ENCODE data around the gene ESRRG. TPM values are rescaled to one million over a fixed set of nuclear protein-coding genes. Genes with fewer than 3 reads are reported as not detected.
"Not testable (repeated sequence)": the region's sequence is repeated elsewhere in the genome, so short reads cannot be mapped to it uniquely, and the experiment has no call there.

Gene ESRRG
- total RNA-seq, 1 experiment from 2014 or later, result not detected

- Histone ChIP-seq H3K4me3 (no peak overlapping the region), H3K27ac (no peak overlapping the region), H3K36me3 (no peaks in the 10 kb centered on the region), H3K9me3 (replicated peaks) (no peaks in the 10 kb centered on the region), H3K4me1 (replicated peaks) (no peaks in the 10 kb centered on the region), H3K27me3 (replicated peaks) (no peaks in the 10 kb centered on the region)
- no peak for DNase-seq (ENCODE audit: low read depth in 1 of 2, low spot score in 2 of 2)
Measured at GRCh38 chr1:216731562-216731961, 8.3 kb upstream of the ESRRG start.

GRCh38 chr1:216726435-216726834, 3.2 kb upstream of the ESRRG start:
- H3K27me3 ChIP-seq (replicated peaks), result peaks cover 19% of the 10 kb centered on the region
- H3K4me3 ChIP-seq, result no peak overlapping the region
- no peaks in the 10 kb centered on the region for H3K36me3 ChIP-seq
- H3K27ac ChIP-seq, result no peak overlapping the region
- H3K4me1 ChIP-seq (replicated peaks), result no peaks in the 10 kb centered on the region
- no peaks in the 10 kb centered on the region for H3K9me3 ChIP-seq (replicated peaks)
- DNase-seq (ENCODE audit: low read depth in 1 of 2, low spot score in 2 of 2), result no peak

DNA sequence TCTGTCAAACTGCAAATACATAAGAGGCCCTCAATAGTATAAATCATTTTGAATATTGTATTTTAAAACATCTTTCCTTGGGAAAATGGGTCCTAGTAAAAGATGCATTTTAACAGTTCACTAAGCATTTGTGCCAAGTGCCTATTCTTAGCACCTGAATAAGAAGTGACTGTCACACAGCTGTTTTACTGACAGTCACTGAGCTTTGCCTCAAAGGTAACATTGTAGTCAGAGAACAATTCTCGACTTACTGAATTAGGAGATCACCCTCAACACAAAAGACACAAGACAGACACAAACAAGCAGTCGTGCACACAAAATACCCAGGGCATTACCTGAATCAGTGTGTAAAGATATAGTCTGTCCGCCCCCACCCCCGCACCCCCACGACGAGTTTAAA, 408 bp downstream of the ESRRG start:
- Histone ChIP-seq H3K36me3 (no peaks in the 10 kb centered on the region), H3K9me3 (replicated peaks) (no peaks in the 10 kb centered on the region), H3K27me3 (replicated peaks) (peaks cover 26% of the 10 kb centered on the region), H3K4me1 (replicated peaks) (no peaks in the 10 kb centered on the region), H3K27ac (no peak overlapping the region), H3K4me3 (no peak overlapping the region)
- DNase-seq (ENCODE audit: low read depth in 1 of 2, low spot score in 2 of 2), result no peak

GRCh38 chr1:216721863-216722262, 1.4 kb downstream of the ESRRG start:
- no peak overlapping the region for H3K4me3 ChIP-seq
- no peaks in the 10 kb centered on the region for H3K36me3 ChIP-seq
- no peak overlapping the region for H3K27ac ChIP-seq
- no peak for DNase-seq (ENCODE audit: low read depth in 1 of 2, low spot score in 2 of 2)
- peaks cover 26% of the 10 kb centered on the region for H3K27me3 ChIP-seq (replicated peaks)
- no peaks in the 10 kb centered on the region for H3K9me3 ChIP-seq (replicated peaks)
- H3K4me1 ChIP-seq (replicated peaks), result no peaks in the 10 kb centered on the region

DNA sequence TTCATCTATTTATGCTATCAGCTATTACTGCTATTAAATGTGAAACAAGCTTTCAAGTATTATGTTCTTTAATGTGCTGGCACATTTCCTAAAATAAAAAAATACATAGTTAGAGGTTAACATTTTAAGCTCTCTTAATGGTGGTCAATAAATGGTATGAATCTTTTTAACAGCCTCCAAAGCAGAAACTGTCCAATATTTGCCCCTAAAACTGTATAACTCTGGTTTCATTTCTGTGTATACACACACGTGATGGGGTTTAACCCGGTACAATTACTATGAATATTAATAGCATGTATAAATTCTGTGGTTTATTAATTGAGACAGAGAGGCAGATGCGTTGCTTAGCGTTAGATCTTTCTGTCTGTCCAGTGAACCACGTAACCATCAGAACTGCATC, 2.2 kb downstream of the ESRRG start:
- Histone ChIP-seq H3K27me3 (replicated peaks) (peaks cover 22% of the 10 kb centered on the region), H3K36me3 (no peaks in the 10 kb centered on the region), H3K4me3 (no peak overlapping the region), H3K9me3 (replicated peaks) (no peaks in the 10 kb centered on the region), H3K4me1 (replicated peaks) (no peaks in the 10 kb centered on the region), H3K27ac (no peak overlapping the region)
- no peak for DNase-seq (ENCODE audit: low read depth in 1 of 2, low spot score in 2 of 2)

GRCh38 chr1:216711712-216712111, 11.5 kb downstream of the ESRRG start:
- no peaks in the 10 kb centered on the region for H3K36me3 ChIP-seq
- no peak overlapping the region for H3K27ac ChIP-seq
- H3K9me3 ChIP-seq (replicated peaks), result no peaks in the 10 kb centered on the region
- no peak for DNase-seq (ENCODE audit: low read depth in 1 of 2, low spot score in 2 of 2)
- no peak overlapping the region for H3K4me3 ChIP-seq
- H3K27me3 ChIP-seq (replicated peaks), result peaks cover 2% of the 10 kb centered on the region; the same call in 1 of the 2 replicates
- H3K4me1 ChIP-seq (replicated peaks), result no peaks in the 10 kb centered on the region

DNA sequence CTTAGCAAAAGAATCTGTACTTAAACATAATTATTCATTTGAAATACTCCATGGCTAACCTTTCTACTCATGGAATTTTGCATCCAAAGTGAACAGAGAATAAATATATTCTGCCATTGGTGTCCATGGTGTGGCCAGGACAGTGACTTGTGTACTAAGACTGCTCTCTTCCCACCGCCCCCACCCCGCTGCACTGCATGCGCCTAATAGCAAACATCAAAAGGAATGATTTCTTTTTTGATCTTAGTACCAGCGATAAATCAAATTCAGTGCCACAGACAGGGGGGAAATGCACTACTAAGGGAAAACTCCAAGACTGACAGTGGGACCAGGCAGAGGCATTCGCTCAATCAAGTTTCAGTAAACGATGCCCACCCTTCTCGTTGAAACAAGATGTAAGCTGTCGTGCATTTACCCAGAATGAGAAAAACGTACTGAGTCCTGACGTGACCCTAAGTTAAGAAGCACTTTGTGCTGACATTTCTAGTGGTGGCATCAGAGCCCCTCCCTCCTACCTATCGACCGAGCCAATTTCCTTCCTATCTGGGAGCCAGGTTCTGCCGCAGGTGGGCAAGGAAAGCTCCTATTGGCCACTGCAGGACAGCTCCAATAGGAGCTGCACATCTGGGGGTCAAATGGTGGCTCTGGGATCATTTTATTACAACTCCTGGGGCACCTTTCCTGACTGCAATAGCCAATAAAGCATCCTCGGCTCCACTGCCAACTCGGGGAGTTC, 12.5 kb downstream of the ESRRG start:
- Histone ChIP-seq H3K9me3 (replicated peaks) (no peaks in the 10 kb centered on the region), H3K27ac (no peak overlapping the region), H3K27me3 (replicated peaks) (peaks cover 2% of the 10 kb centered on the region; the same call in 1 of the 2 replicates), H3K36me3 (no peaks in the 10 kb centered on the region), H3K4me1 (replicated peaks) (no peaks in the 10 kb centered on the region), H3K4me3 (no peak overlapping the region)
- no peak for DNase-seq (ENCODE audit: low read depth in 1 of 2, low spot score in 2 of 2)

DNA sequence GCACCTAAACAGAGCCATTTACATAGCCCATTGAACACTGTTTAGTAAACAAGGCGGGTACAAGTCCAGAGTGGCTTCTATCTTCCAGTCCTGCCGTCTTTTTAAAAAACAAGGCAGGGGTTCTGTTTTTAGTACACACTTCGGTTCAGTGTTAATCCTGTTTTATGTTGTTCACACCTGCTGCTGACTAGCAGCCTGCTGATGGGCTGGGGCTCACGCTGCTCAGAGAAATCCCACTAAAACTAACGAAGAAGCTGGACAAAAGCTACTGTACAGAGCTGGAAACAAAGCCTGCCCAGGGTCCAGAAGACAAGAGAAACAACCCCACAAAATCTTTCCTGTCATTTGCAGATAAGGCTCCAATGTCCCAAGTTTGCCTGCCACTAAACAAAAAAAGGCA, 13.2 kb downstream of the ESRRG start:
- no peaks in the 10 kb centered on the region for H3K36me3 ChIP-seq
- H3K27me3 ChIP-seq (replicated peaks), result peaks cover 2% of the 10 kb centered on the region; the same call in 1 of the 2 replicates
- no peak overlapping the region for H3K4me3 ChIP-seq
- H3K9me3 ChIP-seq (replicated peaks), result no peaks in the 10 kb centered on the region
- no peak for DNase-seq (ENCODE audit: low read depth in 1 of 2, low spot score in 2 of 2)
- no peaks in the 10 kb centered on the region for H3K4me1 ChIP-seq (replicated peaks)
- H3K27ac ChIP-seq, result no peak overlapping the region

DNA sequence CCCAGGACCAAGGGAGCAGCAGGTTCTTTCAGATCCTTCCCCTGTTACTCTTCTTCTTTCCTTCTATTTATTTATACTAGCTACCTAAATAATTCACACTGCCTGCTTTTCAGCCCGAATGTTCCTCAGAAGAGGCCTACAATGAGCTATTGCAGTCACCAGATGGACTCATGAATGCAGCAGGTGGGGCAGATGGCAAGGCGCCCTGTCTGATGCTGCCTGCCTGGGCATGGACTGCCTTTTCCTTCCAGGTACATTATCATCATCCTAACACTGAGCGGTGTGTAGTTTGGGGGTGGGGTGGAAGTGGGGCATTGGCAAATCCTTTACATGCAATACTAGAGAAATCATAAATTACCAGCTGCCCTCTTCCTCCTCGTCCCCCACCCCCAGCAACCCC, 17.6 kb downstream of the ESRRG start:
- no peaks in the 10 kb centered on the region for H3K4me1 ChIP-seq (replicated peaks)
- H3K27ac ChIP-seq, result no peak overlapping the region
- no peaks in the 10 kb centered on the region for H3K9me3 ChIP-seq (replicated peaks)
- no peaks in the 10 kb centered on the region; the same call in 1 of the 2 replicates for H3K27me3 ChIP-seq (replicated peaks)
- H3K36me3 ChIP-seq, result no peaks in the 10 kb centered on the region
- no peak for DNase-seq (ENCODE audit: low read depth in 1 of 2, low spot score in 2 of 2)
- H3K4me3 ChIP-seq, result no peak overlapping the region

- H3K9me3 ChIP-seq (replicated peaks); DNase-seq (ENCODE audit: low read depth in 1 of 2, low spot score in 2 of 2); H3K36me3 ChIP-seq; H3K4me1 ChIP-seq (replicated peaks); H3K27ac ChIP-seq; H3K4me3 ChIP-seq; H3K27me3 ChIP-seq (replicated peaks): not testable (repeated sequence)
Measured at GRCh38 chr1:216704065-216704464, 19.2 kb downstream of the ESRRG start.

DNA sequence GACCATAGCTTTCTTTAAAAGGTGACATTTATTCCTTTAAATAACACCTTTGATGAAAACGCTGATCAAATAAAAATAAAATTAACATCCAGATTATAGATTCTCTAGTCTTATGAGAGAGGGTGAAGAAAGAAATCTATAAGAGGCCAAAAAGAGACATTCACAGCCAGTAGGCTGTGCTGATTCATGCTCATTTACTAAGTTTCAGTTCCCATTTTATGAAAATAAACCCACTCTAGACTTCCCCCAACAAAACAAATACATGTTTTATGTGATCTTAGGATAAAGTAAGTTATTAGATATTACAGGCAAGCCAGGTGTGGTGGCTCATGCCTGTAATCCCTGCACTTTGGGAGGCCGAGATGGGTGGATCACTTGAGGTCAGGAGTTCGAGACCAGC, 21.1 kb downstream of the ESRRG start:
- Histone ChIP-seq H3K36me3 (no peaks in the 10 kb centered on the region), H3K4me1 (replicated peaks) (no peaks in the 10 kb centered on the region), H3K27me3 (replicated peaks) (no peaks in the 10 kb centered on the region), H3K27ac (no peak overlapping the region), H3K4me3 (no peak overlapping the region), H3K9me3 (replicated peaks) (no peaks in the 10 kb centered on the region)
- no peak for DNase-seq (ENCODE audit: low read depth in 1 of 2, low spot score in 2 of 2)

- H3K27ac ChIP-seq, result no peak overlapping the region
- no peak overlapping the region for H3K4me3 ChIP-seq
- no peaks in the 10 kb centered on the region for H3K9me3 ChIP-seq (replicated peaks)
- no peaks in the 10 kb centered on the region for H3K36me3 ChIP-seq
- no peaks in the 10 kb centered on the region for H3K27me3 ChIP-seq (replicated peaks)
- no peaks in the 10 kb centered on the region for H3K4me1 ChIP-seq (replicated peaks)
- DNase-seq (ENCODE audit: low read depth in 1 of 2, low spot score in 2 of 2), result no peak
Measured at GRCh38 chr1:216700779-216701178, 22.4 kb downstream of the ESRRG start.

- Histone ChIP-seq H3K27me3 (replicated peaks) (no peaks in the 10 kb centered on the region), H3K4me1 (replicated peaks) (no peaks in the 10 kb centered on the region), H3K4me3 (no peak overlapping the region), H3K9me3 (replicated peaks) (no peaks in the 10 kb centered on the region), H3K36me3 (no peaks in the 10 kb centered on the region), H3K27ac (no peak overlapping the region)
- DNase-seq (ENCODE audit: low read depth in 1 of 2, low spot score in 2 of 2), result no peak
Measured at GRCh38 chr1:216691710-216692109, 31.5 kb downstream of the ESRRG start.

GRCh38 chr1:216690603-216691002, 32.6 kb downstream of the ESRRG start:
- no peaks in the 10 kb centered on the region for H3K4me1 ChIP-seq (replicated peaks)
- H3K36me3 ChIP-seq, result no peaks in the 10 kb centered on the region
- H3K27me3 ChIP-seq (replicated peaks), result no peaks in the 10 kb centered on the region
- no peak overlapping the region for H3K27ac ChIP-seq
- H3K4me3 ChIP-seq, result no peak overlapping the region
- DNase-seq (ENCODE audit: low read depth in 1 of 2, low spot score in 2 of 2), result no peak
- H3K9me3 ChIP-seq (replicated peaks), result no peaks in the 10 kb centered on the region

GRCh38 chr1:216688127-216688657, 35.0 kb downstream of the ESRRG start:
- H3K27me3 ChIP-seq (replicated peaks), result no peaks in the 10 kb centered on the region

More at GRCh38 chr1:216688127-216688657, 35.0 kb downstream of the ESRRG start:
- Histone ChIP-seq H3K4me3 (no peak overlapping the region), H3K36me3 (no peaks in the 10 kb centered on the region), H3K9me3 (replicated peaks) (no peaks in the 10 kb centered on the region), H3K4me1 (replicated peaks) (no peaks in the 10 kb centered on the region), H3K27ac (no peak overlapping the region)
- DNase-seq (ENCODE audit: low read depth in 1 of 2, low spot score in 2 of 2), result no peak

Measured in SJSA1 (cell line).